T-helper 2 cell treated with Interferon-gamma antibody and Interleukin-4, amounts not matched to agents 5 μg/mL and 100 μg/mL, for 36 hours (primary cell): ENCODE data around the gene CNTD1.
"Not testable (repeated sequence)": the region's sequence is repeated elsewhere in the genome, so short reads cannot be mapped to it uniquely, and the experiment has no call there.

ENCODE experiments used
- DNase-seq: peaks from one replicate; pipeline ENCODE4 v3.0.0; 2021; ENCODE audit warnings: low spot score
- H3K27ac Mint-ChIP-seq: one replicate; pipeline ENCODE4 v1.8.0; 2021; ENCODE audit warnings: mild to moderate bottlenecking, mixed read lengths
- H3K27me3 Mint-ChIP-seq: one replicate; pipeline ENCODE4 v1.8.0; 2021; ENCODE audit warnings: low read depth, mixed read lengths
- H3K36me3 Mint-ChIP-seq: one replicate; pipeline ENCODE4 v1.8.0; 2021; ENCODE audit warnings: low read depth, mixed read lengths
- H3K4me1 Mint-ChIP-seq: one replicate; pipeline ENCODE4 v1.8.0; 2021; ENCODE audit warnings: low read depth, mixed read lengths
- H3K4me3 Mint-ChIP-seq: one replicate; pipeline ENCODE4 v1.8.0; 2022; ENCODE audit warnings: mild to moderate bottlenecking, moderate library complexity, mixed read lengths
- H3K9me3 Mint-ChIP-seq: one replicate; pipeline ENCODE4 v1.8.0; 2021; ENCODE audit warnings: mixed read lengths

Gene CNTD1

DNA sequence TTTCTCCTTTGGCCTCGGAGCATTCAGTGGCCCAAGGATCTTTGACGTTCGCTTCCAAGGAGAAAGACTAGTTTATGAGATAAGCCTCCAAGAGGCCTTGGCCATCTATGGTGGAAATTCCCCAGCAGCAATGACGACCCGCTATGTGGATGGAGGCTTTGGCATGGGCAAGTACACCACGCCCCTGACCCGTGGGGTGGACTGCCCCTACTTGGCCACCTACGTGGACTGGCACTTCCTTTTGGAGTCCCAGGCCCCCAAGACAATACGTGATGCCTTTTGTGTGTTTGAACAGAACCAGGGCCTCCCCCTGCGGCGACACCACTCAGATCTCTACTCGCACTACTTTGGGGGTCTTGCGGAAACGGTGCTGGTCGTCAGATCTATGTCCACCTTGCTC, 53.7 kb downstream of the CNTD1 start:
- no peak overlapping the region for H3K4me3 Mint-ChIP-seq
- peaks cover 4% of the 10 kb centered on the region for H3K4me1 Mint-ChIP-seq
- no peak overlapping the region for H3K27ac Mint-ChIP-seq
- H3K9me3 Mint-ChIP-seq: no peaks in the 10 kb centered on the region
- H3K36me3 Mint-ChIP-seq: no peaks in the 10 kb centered on the region
- DNase-seq: no peak
- H3K27me3 Mint-ChIP-seq: no peaks in the 10 kb centered on the region

DNA sequence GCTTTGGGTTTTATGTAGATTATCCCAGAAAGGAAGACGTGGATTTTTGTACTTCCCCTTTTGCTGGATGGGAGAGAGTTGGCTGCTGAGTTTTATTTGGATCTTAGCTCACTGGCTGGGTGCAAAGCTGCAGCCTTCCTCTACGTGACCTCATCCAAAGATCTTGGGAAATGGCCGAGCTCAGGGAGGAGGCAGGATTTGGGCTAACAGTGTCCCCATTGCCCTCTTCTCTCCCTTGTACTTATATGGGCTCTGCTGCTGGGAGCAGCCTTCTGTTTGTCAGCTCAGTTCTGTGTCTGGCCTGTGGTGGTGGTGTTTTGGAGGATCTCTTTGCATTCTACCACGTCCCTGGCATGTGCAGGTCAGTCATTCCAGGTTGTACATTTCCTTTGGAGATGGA, 54.3 kb downstream of the CNTD1 start:
- no peak overlapping the region for H3K27ac Mint-ChIP-seq

DNA sequence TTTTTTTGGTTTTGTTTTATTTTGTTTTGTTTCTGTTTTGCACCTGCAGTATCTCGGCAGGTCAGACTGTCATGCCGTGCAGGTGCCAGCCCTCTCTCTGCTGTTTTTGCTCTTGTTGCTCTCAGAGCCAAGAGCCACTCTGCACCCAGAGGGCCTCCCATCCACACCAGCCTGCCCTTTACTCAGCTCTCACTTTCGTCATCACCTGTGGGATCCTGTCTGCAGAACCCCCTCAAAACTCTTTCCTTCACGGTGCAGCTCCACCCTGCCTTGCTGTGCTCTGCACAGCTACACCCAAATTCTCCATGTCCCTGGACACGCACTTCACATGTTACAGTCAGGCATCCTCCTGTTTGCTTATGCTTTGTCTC, 54.9 kb downstream of the CNTD1 start:
- H3K27me3 Mint-ChIP-seq: no peaks in the 10 kb centered on the region
- H3K4me3 Mint-ChIP-seq: no peak overlapping the region
- H3K9me3 Mint-ChIP-seq: no peaks in the 10 kb centered on the region
- H3K27ac Mint-ChIP-seq: no peak overlapping the region
- no peak for DNase-seq
- no peaks in the 10 kb centered on the region for H3K36me3 Mint-ChIP-seq
- peaks cover 4% of the 10 kb centered on the region for H3K4me1 Mint-ChIP-seq

More for the DNA sequence above, 54.3 kb downstream of the CNTD1 start:
- Mint-ChIP-seq H3K9me3 (no peaks in the 10 kb centered on the region), H3K36me3 (no peaks in the 10 kb centered on the region), H3K4me3 (no peak overlapping the region), H3K4me1 (peaks cover 4% of the 10 kb centered on the region), H3K27me3 (no peaks in the 10 kb centered on the region)
- no peak for DNase-seq

DNA sequence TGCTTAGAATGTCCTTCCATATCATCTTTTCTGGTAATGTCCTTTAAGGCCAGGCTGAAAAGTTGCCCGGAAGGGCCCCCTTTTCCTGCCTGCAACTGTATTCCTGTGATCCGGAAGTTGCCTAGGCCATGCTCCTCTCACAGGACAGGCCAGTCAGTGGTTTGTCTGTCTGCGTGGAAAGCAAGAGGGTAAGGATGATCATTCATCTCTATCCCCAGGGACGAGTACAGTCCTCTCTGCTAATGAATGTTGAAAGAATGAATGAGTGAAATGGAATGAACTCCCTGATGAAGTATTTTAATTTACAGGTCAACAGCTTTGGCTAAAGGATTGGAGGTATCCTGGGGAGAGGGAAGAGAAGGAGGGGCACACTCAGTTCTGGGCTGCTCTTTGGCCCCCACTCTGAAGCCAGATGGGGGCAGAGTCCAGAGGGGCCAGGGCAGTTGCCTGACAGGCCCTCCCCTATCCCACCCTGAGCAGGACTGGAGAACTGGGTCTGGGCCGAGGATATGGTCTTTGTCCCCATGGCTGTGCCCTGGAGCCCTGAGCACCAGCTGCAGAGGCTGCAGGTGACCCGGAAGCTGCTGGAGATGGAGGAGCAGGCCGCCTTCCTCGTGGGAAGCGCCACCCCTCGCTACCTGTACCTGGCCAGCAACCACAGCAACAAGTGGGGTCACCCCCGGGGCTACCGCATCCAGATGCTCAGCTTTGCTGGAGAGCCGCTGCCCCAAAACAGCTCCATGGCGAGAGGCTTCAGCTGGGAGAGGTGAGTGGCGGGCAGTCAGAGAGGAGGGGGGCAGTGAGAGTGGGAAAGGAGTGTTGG, 55.5 kb downstream of the CNTD1 start:
- Mint-ChIP-seq H3K36me3 (no peaks in the 10 kb centered on the region), H3K9me3 (no peaks in the 10 kb centered on the region), H3K27ac (no peak overlapping the region), H3K4me1 (peaks cover 4% of the 10 kb centered on the region), H3K4me3 (no peak overlapping the region), H3K27me3 (no peaks in the 10 kb centered on the region)
- no peak for DNase-seq

DNA sequence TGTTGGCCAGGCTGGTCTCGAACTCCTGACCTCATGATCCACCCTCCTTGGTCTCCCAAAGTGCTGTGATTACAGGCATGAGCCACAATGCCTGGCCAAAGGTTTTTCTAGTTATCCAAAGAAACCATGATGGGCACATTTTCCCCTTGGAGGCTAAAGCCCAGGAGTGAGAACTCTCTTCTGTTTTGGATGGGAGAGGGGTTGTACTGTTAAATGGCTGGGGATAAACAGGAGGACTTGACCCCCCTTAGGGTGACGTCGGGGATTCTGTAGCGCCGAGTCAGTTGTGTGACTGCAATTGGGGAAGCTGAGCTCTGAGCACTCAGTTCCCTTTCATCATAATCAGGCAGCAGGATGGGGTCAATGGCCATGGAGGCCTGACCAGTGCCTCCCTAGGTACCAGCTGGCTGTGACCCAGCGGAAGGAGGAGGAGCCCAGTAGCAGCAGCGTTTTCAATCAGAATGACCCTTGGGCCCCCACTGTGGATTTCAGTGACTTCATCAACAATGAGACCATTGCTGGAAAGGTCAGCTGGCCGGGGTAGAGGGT, 56.5 kb downstream of the CNTD1 start:
- DNase-seq: no peak
- Mint-ChIP-seq H3K4me1 (peaks cover 2% of the 10 kb centered on the region), H3K9me3 (no peaks in the 10 kb centered on the region), H3K27me3 (no peaks in the 10 kb centered on the region), H3K27ac (no peak overlapping the region), H3K4me3 (no peak overlapping the region), H3K36me3 (no peaks in the 10 kb centered on the region)

DNA sequence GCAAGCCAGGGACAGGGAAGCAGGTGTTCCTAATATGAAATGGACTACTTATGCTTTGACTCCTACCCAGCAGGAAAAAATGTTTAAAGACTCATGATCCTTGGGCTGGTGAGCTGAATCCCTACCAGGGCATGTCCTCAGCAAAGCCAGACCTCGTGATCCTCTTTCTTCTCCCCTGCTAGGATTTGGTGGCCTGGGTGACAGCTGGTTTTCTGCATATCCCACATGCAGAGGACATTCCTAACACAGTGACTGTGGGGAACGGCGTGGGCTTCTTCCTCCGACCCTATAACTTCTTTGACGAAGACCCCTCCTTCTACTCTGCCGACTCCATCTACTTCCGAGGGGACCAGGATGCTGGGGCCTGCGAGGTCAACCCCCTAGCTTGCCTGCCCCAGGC, 57.4 kb downstream of the CNTD1 start:
- not testable (repeated sequence) for H3K27me3 Mint-ChIP-seq, DNase-seq, H3K4me1 Mint-ChIP-seq, H3K9me3 Mint-ChIP-seq, H3K27ac Mint-ChIP-seq, H3K36me3 Mint-ChIP-seq, H3K4me3 Mint-ChIP-seq

DNA sequence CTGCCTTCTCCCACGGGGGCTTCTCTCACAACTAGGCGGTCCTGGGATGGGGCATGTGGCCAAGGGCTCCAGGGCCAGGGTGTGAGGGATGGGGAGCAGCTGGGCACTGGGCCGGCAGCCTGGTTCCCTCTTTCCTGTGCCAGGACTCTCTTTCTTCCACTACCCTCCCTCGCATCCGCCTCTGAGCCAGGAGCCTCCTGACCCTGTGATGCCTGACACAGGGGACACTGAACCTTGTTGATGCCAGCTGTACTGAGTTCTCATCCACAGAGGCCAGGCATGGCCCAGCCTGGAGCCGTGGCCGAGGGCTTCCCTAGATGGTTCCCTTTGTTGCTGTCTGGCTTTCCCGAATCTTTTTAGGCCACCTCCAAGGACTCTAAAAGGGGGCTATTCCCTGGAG, 57.9 kb downstream of the CNTD1 start:
- not testable (repeated sequence) for H3K9me3 Mint-ChIP-seq, H3K4me3 Mint-ChIP-seq, H3K27me3 Mint-ChIP-seq, DNase-seq, H3K4me1 Mint-ChIP-seq, H3K27ac Mint-ChIP-seq, H3K36me3 Mint-ChIP-seq

DNA sequence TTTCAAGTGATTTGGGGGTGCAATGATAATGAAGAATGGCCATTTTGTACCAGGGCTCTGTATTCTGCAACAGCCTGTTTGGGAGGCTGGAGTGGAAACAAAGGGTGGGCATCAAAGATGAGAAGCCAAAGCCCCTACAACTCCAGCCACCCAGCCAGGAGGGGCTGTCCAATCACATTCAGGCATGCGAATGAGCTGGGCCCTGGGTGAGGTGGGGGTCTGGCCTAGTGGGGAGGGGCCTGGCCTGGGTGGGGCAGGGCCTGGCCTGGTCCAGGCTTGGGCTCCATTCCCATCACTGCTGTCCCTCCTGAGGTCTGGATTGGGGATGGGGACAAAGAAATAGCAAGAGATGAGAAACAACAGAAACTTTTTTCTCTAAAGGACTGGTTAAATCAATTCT, 58.7 kb downstream of the CNTD1 start:
- DNase-seq: no peak
- Mint-ChIP-seq H3K9me3 (no peaks in the 10 kb centered on the region), H3K27ac (no peak overlapping the region), H3K4me3 (no peak overlapping the region), H3K36me3 (no peaks in the 10 kb centered on the region), H3K27me3 (no peaks in the 10 kb centered on the region), H3K4me1 (no peaks in the 10 kb centered on the region)
